IMR-90 (cell line): ENCODE results near the gene SPEG. TPM values are rescaled to one million over a fixed set of nuclear protein-coding genes. Genes with fewer than 3 reads are reported as not detected.
A peak's percentile ranks its signal among the peaks of the same experiment; 100 is the strongest.

ENCODE experiments used
- ATAC-seq: fragments of 200-7000 bp; cut with Tn5 transposase; 2 replicates; pipeline ENCODE4 v1.9.1; 2020; ENCODE audit warnings: low read depth, mild to moderate bottlenecking, moderate library complexity
- BruUV-seq: library from RNA; stranded (reverse); fragments of 400-500 nt; replicated peaks from 2 replicates; lab custom pipeline; 2021; lab: Mats Ljungman, UMichigan
- CTCF ChIA-PET: fragments of 300-600 bp; formaldehyde crosslinking; extraction: SDS; loops from one replicate; lab custom pipeline; 2021; ENCODE audit warnings: antibody characterized with exemption; lab: Yijun Ruan, JAX
- POLR2A ChIA-PET: fragments of 300-600 bp; sonication (Branson Sonifier 250); formaldehyde crosslinking; loops from one replicate; lab custom pipeline; 2022; ENCODE audit warnings: antibody characterized with exemption; ENCODE audit not compliant: unreplicated experiment; lab: Charles Lee
- DNase-seq: peaks from one replicate; pipeline ENCODE4 v3.0.0; 2013
- H2AFZ ChIP-seq: replicated peaks from 2 replicates; pipeline ENCODE3; 2013; ENCODE audit warnings: low read length, mild to moderate bottlenecking; ENCODE audit not compliant: poor library complexity
- H2AK5ac ChIP-seq: 2 replicates; pipeline ENCODE4 v1.6.1; 2013; ENCODE audit warnings: low read depth, low read length, inconsistent platforms
- H2AK9ac ChIP-seq: replicated peaks from 2 replicates; pipeline ENCODE3; 2013; ENCODE audit warnings: mild to moderate bottlenecking, low read depth, low read length, moderate library complexity; ENCODE audit not compliant: poor library complexity
- H2BK120ac ChIP-seq: 2 replicates; pipeline ENCODE4 v1.6.1; 2013; ENCODE audit warnings: low read depth, low read length, inconsistent platforms
- H2BK15ac ChIP-seq: 3 replicates; pipeline ENCODE4 v1.6.1; 2013; ENCODE audit warnings: low read depth, low read length, inconsistent platforms
- H2BK20ac ChIP-seq: 2 replicates; pipeline ENCODE4 v1.6.1; 2013; ENCODE audit warnings: low read depth, mild to moderate bottlenecking, inconsistent platforms, low read length, moderate library complexity
- H2BK5ac ChIP-seq: 2 replicates; pipeline ENCODE4 v1.6.1; 2013; ENCODE audit warnings: mild to moderate bottlenecking, low read depth, low read length, inconsistent platforms; ENCODE audit not compliant: poor library complexity, severe bottlenecking
- H3K14ac ChIP-seq: replicated peaks from 2 replicates; pipeline ENCODE4 v1.6.1; 2013; ENCODE audit warnings: low read depth, low read length, inconsistent platforms
- H3K18ac ChIP-seq: 2 replicates; pipeline ENCODE4 v1.6.1; 2013; ENCODE audit warnings: low read depth, low read length, control low read depth
- H3K23ac ChIP-seq: 2 replicates; pipeline ENCODE4 v1.6.1; 2013; ENCODE audit warnings: low read depth, low read length, inconsistent platforms
- H3K27ac ChIP-seq: 2 replicates; pipeline ENCODE4 v1.5.1; 2013; ENCODE audit warnings: mild to moderate bottlenecking, control low read depth, low read length; ENCODE audit not compliant: insufficient read depth
- H3K27me3 ChIP-seq: 2 replicates; pipeline ENCODE4 v1.6.1; 2013; ENCODE audit warnings: low read length; ENCODE audit not compliant: control insufficient read depth, insufficient read depth
- H3K36me3 ChIP-seq: 2 replicates; pipeline ENCODE4 v1.6.1; 2013; ENCODE audit warnings: low read length, mixed read lengths; ENCODE audit not compliant: control insufficient read depth, insufficient read depth
- H3K4ac ChIP-seq: 2 replicates; pipeline ENCODE4 v1.6.1; 2013; ENCODE audit warnings: low read depth, low read length, inconsistent platforms
- H3K4me1 ChIP-seq: 2 replicates; pipeline ENCODE4 v1.6.1; 2013; ENCODE audit warnings: low read length, mixed read lengths; ENCODE audit not compliant: control insufficient read depth, insufficient read depth
- H3K4me2 ChIP-seq: 2 replicates; pipeline ENCODE4 v1.6.1; 2013; ENCODE audit warnings: low read depth, mild to moderate bottlenecking, control low read depth, low read length, moderate library complexity
- H3K4me3 ChIP-seq: 2 replicates; pipeline ENCODE4 v1.5.1; 2013; ENCODE audit warnings: low read depth, mild to moderate bottlenecking, control low read depth, low read length, moderate library complexity; ENCODE audit not compliant: insufficient read depth
- H3K56ac ChIP-seq: 2 replicates; pipeline ENCODE4 v1.6.1; 2013; ENCODE audit warnings: low read length, inconsistent platforms; ENCODE audit not compliant: insufficient read depth; ENCODE audit errors: extremely low read depth
- H3K79me1 ChIP-seq, 2 experiments: 2 replicates each; pipeline ENCODE4 v1.6.1; 2013; ENCODE audit warnings: low read length in 2 of 2, inconsistent platforms in 1 of 2, low read depth in 1 of 2
- H3K9ac ChIP-seq: 2 replicates; pipeline ENCODE4 v1.6.1; 2013; ENCODE audit warnings: low read depth, low read length, control low read depth
- H3K9me1 ChIP-seq: 2 replicates; pipeline ENCODE4 v1.6.1; 2013; ENCODE audit warnings: low read length, inconsistent platforms; ENCODE audit not compliant: insufficient read depth
- H3K9me3 ChIP-seq: 2 replicates; pipeline ENCODE4 v1.6.1; 2013; ENCODE audit warnings: low read length; ENCODE audit not compliant: control insufficient read depth, insufficient read depth
- H4K20me1 ChIP-seq: 2 replicates; pipeline ENCODE4 v1.6.1; 2013; ENCODE audit warnings: low read length, inconsistent platforms; ENCODE audit not compliant: insufficient read depth
- H4K5ac ChIP-seq: 2 replicates; pipeline ENCODE4 v1.6.1; 2013; ENCODE audit warnings: mild to moderate bottlenecking, low read depth, low read length, control low read depth
- H4K8ac ChIP-seq, 2 experiments: 2 replicates each; pipeline ENCODE4 v1.6.1; 2013; ENCODE audit warnings: low read depth in 2 of 2, low read length in 2 of 2, control low read depth in 1 of 2, inconsistent platforms in 1 of 2
- H4K91ac ChIP-seq: 2 replicates; pipeline ENCODE4 v1.6.1; 2013; ENCODE audit warnings: low read depth, low read length, inconsistent platforms; ENCODE audit not compliant: insufficient read depth
- BHLHE40 ChIP-seq: fragments of 150-350 bp; IDR thresholded peaks from 2 replicates; pipeline ENCODE4 v1.6.1; 2016; ENCODE audit warnings: mild to moderate bottlenecking, low read depth, low read length
- NFE2L2 ChIP-seq: fragments of 150-350 bp; IDR thresholded peaks from 2 replicates; pipeline ENCODE4 v1.6.1; 2016; ENCODE audit warnings: low read depth, mild to moderate bottlenecking, low read length
- RCOR1 ChIP-seq: IDR thresholded peaks from 2 replicates; pipeline ENCODE4 v1.6.1; 2012; ENCODE audit warnings: mild to moderate bottlenecking, low read length, improper control_type of control experiment; ENCODE audit not compliant: insufficient replicate concordance
- whole genome bisulfite sequencing, 2 experiments: methylation state at CpG; one replicate each; pipeline versions ENCODE4 v1.1.5 to v1.1.7; 2013; ENCODE audit warnings: missing lambda C conversion rate in 2 of 2; ENCODE audit not compliant: insufficient read length in 1 of 2; ENCODE audit errors: extremely low coverage in 2 of 2; 5-methylcytosine and 5-hydroxymethylcytosine counted together
- dilution Hi-C: fragments of 300-500 bp; cut with HindIII; formaldehyde crosslinking; loops from one replicate; pipeline ENCODE4 v1.14.3; 2018; ENCODE audit warnings: low sequenced_read_pairs; ENCODE audit not compliant: unreplicated experiment
- in situ Hi-C: fragments of 300-500 bp; cut with MboI; formaldehyde crosslinking; loops from 3 replicates; pipeline ENCODE4 v1.14.3; 2019; ENCODE audit warnings: low sequenced_read_pairs, inconsistent platforms, mixed read lengths
- intact Hi-C: fragments of 100-400 bp; cut with micrococcal nuclease; formaldehyde crosslinking; loops from 2 replicates; pipeline ENCODE4 v1.10.0; 2022
- polyA plus RNA-seq, 3 experiments: library from polyadenylated mRNA; depleted of rRNA; stranded (reverse); fragments of >200 nt; gene quantifications; 2 replicates each; pipeline ENCODE4 v1.2.3, GENCODE V29; 2012; ENCODE audit warnings: low replicate concordance in 1 of 3
- total RNA-seq: library from RNA; depleted of rRNA; stranded (reverse); fragments of >200 nt; gene quantifications from 2 replicates; pipeline ENCODE4 v1.2.3, GENCODE V29; 2012

SPEG gene
- total and polyA plus RNA-seq, 2 of the 4 experiments (the other 2 are of a cell fraction), result 6.8 to 81.6 TPM

DNA sequence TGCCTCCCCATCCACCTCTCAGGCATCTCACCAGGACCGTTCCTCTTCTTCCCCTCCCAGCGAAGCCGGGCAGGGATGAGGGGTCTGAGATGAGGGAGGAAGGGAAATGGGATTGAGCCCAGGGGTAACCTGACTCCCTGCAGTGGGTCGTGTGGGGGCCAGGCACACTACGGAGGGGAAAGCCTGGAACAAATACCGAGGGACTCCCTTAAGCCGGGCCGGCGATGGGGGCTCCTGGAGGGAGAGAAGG lies 250 bp upstream of the SPEG start:
- Histone ChIP-seq H2BK120ac (no peak overlapping the region), H2BK15ac (no peak overlapping the region), H3K14ac (no peak overlapping the region; the same call in 1 of the 2 replicates), H3K9me3 (no peaks in the 10 kb centered on the region), H2AK9ac (no peak overlapping the region), H3K4me1 (peaks cover 8% of the 10 kb centered on the region), H2AK5ac (no peak overlapping the region), H2BK5ac (no peak overlapping the region), H3K36me3 (no peaks in the 10 kb centered on the region), H4K5ac (peak overlapping the region; percentile 41; the same call in 1 of the 2 replicates), H2BK20ac (no peak overlapping the region), H3K79me1 (no peaks in the 10 kb centered on the region), H3K23ac (no peak overlapping the region), H3K4me2 (no peak overlapping the region), H3K9me1 (peaks cover 3% of the 10 kb centered on the region; the same call in 1 of the 2 replicates), H4K91ac (no peak overlapping the region; the same call in 1 of the 2 replicates), H3K27ac (no peak overlapping the region), H3K4me3 (no peak overlapping the region), H3K27me3 (no peaks in the 10 kb centered on the region; the same call in 1 of the 2 replicates), H3K9ac (no peak overlapping the region), H2AFZ (peak overlapping the region; percentile 71), H3K56ac (no peak overlapping the region), H4K20me1 (no peaks in the 10 kb centered on the region), H4K8ac (peak overlapping the region in 1 of 2 experiments; percentile 19; a peak in 1 of 4 replicates), H3K18ac (no peak overlapping the region; the same call in 1 of the 2 replicates), H3K4ac (no peak overlapping the region)
- CTCF ChIA-PET, result interaction anchor here (1.1 kb wide), 1 partner anchor 31 kb away, joined by 6 read pairs; no protein-coding TSS in a partner anchor
- no peak for ATAC-seq
- WGBS, 2 experiments, result no CpG with 5 or more reads among the region's 9 CpGs
- TF ChIP-seq NFE2L2 (no peak), RCOR1 (no peak), BHLHE40 (no peak)
- in situ Hi-C loops, result no loop called here
- dilution Hi-C loops, result no loop called here
- intact Hi-C loops, result loop anchor here (1.0 kb wide), 1 partner anchor 31 kb away; no protein-coding TSS in a partner anchor
- no TSS peak for BruUV-seq
- POLR2A ChIA-PET, result no interaction called here
- DNase-seq, result no peak
